GM12892 (cell line): ENCODE results near the gene LYPD4.

Experiments used
- POLR2A ChIP-seq: IDR thresholded peaks from 2 replicates; pipeline ENCODE4 v1.6.1; 2011; ENCODE audit warnings: low read depth, low read length, control low read depth
- POLR2AphosphoS5 ChIP-seq: IDR thresholded peaks from 2 replicates; pipeline ENCODE4 v1.6.1; 2011; ENCODE audit warnings: low read depth, low read length, control low read depth
- TAF1 ChIP-seq: IDR thresholded peaks from 2 replicates; pipeline ENCODE4 v1.6.1; 2011; ENCODE audit warnings: low read depth, mild to moderate bottlenecking, control low read depth, low read length, borderline replicate concordance

GRCh38 chr19:41844601-41845000 is at the start of gene LYPD4:
- TF ChIP-seq TAF1 (no peak), POLR2AphosphoS5 (no peak), POLR2A (no peak)
